Hindlimb muscle (tissue), 1 donor: ENCODE data around the gene OR2A12. TPM values are rescaled to one million over a fixed set of nuclear protein-coding genes. Genes with fewer than 3 reads are reported as not detected.
"Not testable (repeated sequence)": the region's sequence is repeated elsewhere in the genome, so short reads cannot be mapped to it uniquely, and the experiment has no call there.

ENCODE experiments used
- DNase-seq: peaks from one replicate; pipeline ENCODE4 v3.0.0-alpha.2; 2013
- polyA plus RNA-seq: library from polyadenylated mRNA; unstranded; fragments of 120-200 nt; gene quantifications from one replicate; pipeline ENCODE4 v1.2.1, GENCODE V29; 2013; ENCODE audit not compliant: insufficient read length

The OR2A12 gene
- not detected for polyA plus RNA-seq

- DNase-seq, result no peak
These were observed at the start of gene OR2A12 for GRCh38 chr7:144085978-144086377. OR2A12 (plus strand) TSS chr7:144086278; CDS start chr7:144095108, 8,830 bp downstream.

GRCh38 chr7:144036302-144036885 is 49.7 kb upstream of the OR2A12 start:
- DNase-seq, result no peak

- DNase-seq, result no peak
These were observed 48.6 kb upstream of the OR2A12 start for GRCh38 chr7:144037414-144038035.

GRCh38 chr7:144038887-144039286 is 47.2 kb upstream of the OR2A12 start:
- DNase-seq, result no peak

GRCh38 chr7:144048648-144049047 is 37.4 kb upstream of the OR2A12 start, which contains the start of gene OR2A5:
OR2A5 (plus strand) TSS chr7:144048948; CDS start chr7:144050402, 1,454 bp downstream.
- DNase-seq, result no peak

- no peak for DNase-seq
These were observed 36.6 kb upstream of the OR2A12 start for GRCh38 chr7:144049491-144049890.

GRCh38 chr7:144050093-144050492 is 36.0 kb upstream of the OR2A12 start:
- no peak for DNase-seq

GRCh38 chr7:144050884-144051283 is 35.2 kb upstream of the OR2A12 start:
- DNase-seq, result not testable (repeated sequence)

- no peak for DNase-seq
These were observed 28.1 kb upstream of the OR2A12 start for GRCh38 chr7:144057954-144058353.

- DNase-seq, result no peak
These were observed 22.4 kb upstream of the OR2A12 start for GRCh38 chr7:144063710-144064109.

- no peak for DNase-seq
These were observed 16.6 kb upstream of the OR2A12 start, which contains the start of gene OR2A25 for GRCh38 chr7:144069511-144069910. OR2A25 (plus strand) TSS chr7:144069811; CDS start chr7:144074220, 4,409 bp downstream.

- DNase-seq, result no peak
These were observed 16.1 kb upstream of the OR2A12 start for GRCh38 chr7:144069953-144070352.

- no peak for DNase-seq
These were observed 11.7 kb upstream of the OR2A12 start for GRCh38 chr7:144074374-144074773.

- DNase-seq, result no peak
These were observed 652 bp downstream of the OR2A12 start for GRCh38 chr7:144086730-144087129.

GRCh38 chr7:144087230-144087629 is 1.2 kb downstream of the OR2A12 start:
- DNase-seq, result no peak

- DNase-seq, result no peak
These were observed 4.6 kb downstream of the OR2A12 start for GRCh38 chr7:144090667-144091066.

- DNase-seq, result no peak
These were observed 12.7 kb downstream of the OR2A12 start for GRCh38 chr7:144098776-144099175.

GRCh38 chr7:144100607-144101006 is 14.5 kb downstream of the OR2A12 start:
- no peak for DNase-seq

- no peak for DNase-seq
These were observed 16.0 kb downstream of the OR2A12 start for GRCh38 chr7:144102041-144102440.

- no peak for DNase-seq
These were observed 19.1 kb downstream of the OR2A12 start for GRCh38 chr7:144105211-144105610.

- DNase-seq, result no peak
These were observed 23.2 kb downstream of the OR2A12 start, which contains the start of gene OR2A2 for GRCh38 chr7:144109283-144109682. OR2A2 (plus strand) TSS chr7:144109583; CDS start chr7:144109583, 0 bp downstream.

- DNase-seq, result no peak
These were observed 24.2 kb downstream of the OR2A12 start for GRCh38 chr7:144110272-144110671.

GRCh38 chr7:144113651-144114050 is 27.6 kb downstream of the OR2A12 start:
- DNase-seq, result no peak

- DNase-seq, result no peak
These were observed 32.3 kb downstream of the OR2A12 start for GRCh38 chr7:144118341-144118740.
